ENCODE measurements around the gene PHF20. TPM values are rescaled to one million over a fixed set of nuclear protein-coding genes. Genes with fewer than 3 reads are reported as not detected.

The PHF20 gene
- total RNA-seq, 1 donor, result 34.5 TPM

GRCh38 chr20:35820715-35821114, 48.9 kb downstream of the PHF20 start:
- peak; percentile 43 for DNase-seq (ENCODE audit: low read depth)
- no peak overlapping the region for H3K4me3 ChIP-seq (ENCODE audit: low read depth, low read length)
- TF ChIP-seq CTCF (IDR thresholded peaks at IDR 0.05; ENCODE audit: insufficient read depth, low read depth, low read length), result no peak

- peak; percentile 78 for DNase-seq (ENCODE audit: low read depth)
- TF ChIP-seq CTCF (IDR thresholded peaks at IDR 0.05; ENCODE audit: insufficient read depth, low read depth, low read length), result no peak
- no peak overlapping the region for H3K4me3 ChIP-seq (ENCODE audit: low read depth, low read length)
Measured at GRCh38 chr20:35821807-35822242, 50.0 kb downstream of the PHF20 start.

- H3K4me3 ChIP-seq (ENCODE audit: low read depth, low read length), result no peak overlapping the region
- no peak for TF ChIP-seq CTCF (IDR thresholded peaks at IDR 0.05; ENCODE audit: insufficient read depth, low read depth, low read length)
- peak; percentile 51 for DNase-seq (ENCODE audit: low read depth)
Measured at GRCh38 chr20:35823147-35823546, 51.3 kb downstream of the PHF20 start.

GRCh38 chr20:35823937-35824336, 52.1 kb downstream of the PHF20 start:
- no peak overlapping the region for H3K4me3 ChIP-seq (ENCODE audit: low read depth, low read length)
- no peak for TF ChIP-seq CTCF (IDR thresholded peaks at IDR 0.05; ENCODE audit: insufficient read depth, low read depth, low read length)
- DNase-seq (ENCODE audit: low read depth), result no peak

GRCh38 chr20:35826397-35826998, 54.7 kb downstream of the PHF20 start:
- no peak for TF ChIP-seq CTCF (IDR thresholded peaks at IDR 0.05; ENCODE audit: insufficient read depth, low read depth, low read length)
- no peak overlapping the region for H3K4me3 ChIP-seq (ENCODE audit: low read depth, low read length)
- DNase-seq (ENCODE audit: low read depth), result no peak

GRCh38 chr20:35828434-35828833, 56.6 kb downstream of the PHF20 start:
- TF ChIP-seq CTCF (IDR thresholded peaks at IDR 0.05; ENCODE audit: insufficient read depth, low read depth, low read length), result no peak
- H3K4me3 ChIP-seq (ENCODE audit: low read depth, low read length), result no peak overlapping the region
- peak; percentile 26 for DNase-seq (ENCODE audit: low read depth)

- H3K4me3 ChIP-seq (ENCODE audit: low read depth, low read length), result no peak overlapping the region
- no peak for TF ChIP-seq CTCF (IDR thresholded peaks at IDR 0.05; ENCODE audit: insufficient read depth, low read depth, low read length)
- DNase-seq (ENCODE audit: low read depth), result no peak
Measured at GRCh38 chr20:35828916-35829315, 57.1 kb downstream of the PHF20 start.

Measured in fibroblast of villous mesenchyme (primary cell).